Activated CD8-positive, alpha-beta memory T cell treated with anti-CD3 and anti-CD28 coated beads, Interleukin-2, amount 50 U/mL, for 1 hour (primary cell): ENCODE data around the gene FIGNL2.
A peak's percentile ranks its signal among the peaks of the same experiment; 100 is the strongest.
"Not testable (repeated sequence)": the region's sequence is repeated elsewhere in the genome, so short reads cannot be mapped to it uniquely, and the experiment has no call there.

Experiments used
- DNase-seq: peaks from one replicate; pipeline ENCODE4 v3.0.0-alpha.2; 2020; ENCODE audit errors: extremely low read depth

The FIGNL2 gene, protein sequence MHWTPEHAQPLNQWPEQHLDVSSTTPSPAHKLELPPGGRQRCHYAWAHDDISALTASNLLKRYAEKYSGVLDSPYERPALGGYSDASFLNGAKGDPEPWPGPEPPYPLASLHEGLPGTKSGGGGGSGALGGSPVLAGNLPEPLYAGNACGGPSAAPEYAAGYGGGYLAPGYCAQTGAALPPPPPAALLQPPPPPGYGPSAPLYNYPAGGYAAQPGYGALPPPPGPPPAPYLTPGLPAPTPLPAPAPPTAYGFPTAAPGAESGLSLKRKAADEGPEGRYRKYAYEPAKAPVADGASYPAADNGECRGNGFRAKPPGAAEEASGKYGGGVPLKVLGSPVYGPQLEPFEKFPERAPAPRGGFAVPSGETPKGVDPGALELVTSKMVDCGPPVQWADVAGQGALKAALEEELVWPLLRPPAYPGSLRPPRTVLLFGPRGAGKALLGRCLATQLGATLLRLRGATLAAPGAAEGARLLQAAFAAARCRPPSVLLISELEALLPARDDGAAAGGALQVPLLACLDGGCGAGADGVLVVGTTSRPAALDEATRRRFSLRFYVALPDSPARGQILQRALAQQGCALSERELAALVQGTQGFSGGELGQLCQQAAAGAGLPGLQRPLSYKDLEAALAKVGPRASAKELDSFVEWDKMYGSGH

DNA sequence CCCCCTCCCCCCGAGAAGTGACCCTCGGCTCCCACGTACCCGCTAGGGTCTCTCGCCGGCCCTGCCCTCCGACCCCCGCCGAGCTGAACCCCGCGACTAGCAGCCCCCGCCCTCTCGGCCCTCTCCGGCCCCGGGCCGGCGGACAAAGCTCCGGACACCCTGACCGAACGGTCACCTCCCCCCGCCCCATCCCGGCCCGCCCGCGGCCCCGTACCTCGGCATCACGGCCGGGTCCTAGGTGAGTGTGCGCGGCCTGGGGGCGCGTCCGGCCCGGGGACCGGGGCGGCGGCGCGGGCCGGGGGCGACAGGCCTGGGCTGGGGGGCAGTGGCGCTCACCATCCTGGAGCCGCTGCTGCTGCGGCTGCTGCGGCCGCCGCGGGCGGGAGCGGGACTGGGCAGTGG, at the start of gene FIGNL2:
Gene FIGNL2, minus strand, starts transcription at position 393 of the 402 bp plus-strand sequence. CDS start 26,305 bp downstream, outside the sequence.
- no peak for DNase-seq

DNA sequence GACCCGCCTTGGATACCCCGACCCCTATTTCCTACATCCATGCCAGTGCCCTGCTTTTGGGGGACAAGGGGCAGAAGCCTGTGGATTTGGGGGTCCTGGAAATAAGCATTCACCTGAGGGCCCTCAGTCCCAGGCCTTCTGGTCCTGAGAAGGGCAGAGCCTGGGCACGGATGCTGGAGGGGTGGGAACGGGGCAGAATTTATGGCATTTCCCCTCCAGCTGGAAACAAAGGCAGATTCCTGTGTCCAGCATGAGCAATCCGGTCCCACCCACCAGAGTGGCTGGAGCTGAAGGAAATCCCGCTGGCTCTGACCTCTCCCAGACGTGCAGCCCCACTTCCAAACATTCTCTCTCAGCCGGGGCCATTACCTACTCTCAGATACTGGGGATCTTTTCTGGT, 48.7 kb upstream of the FIGNL2 start:
- DNase-seq = no peak

DNA sequence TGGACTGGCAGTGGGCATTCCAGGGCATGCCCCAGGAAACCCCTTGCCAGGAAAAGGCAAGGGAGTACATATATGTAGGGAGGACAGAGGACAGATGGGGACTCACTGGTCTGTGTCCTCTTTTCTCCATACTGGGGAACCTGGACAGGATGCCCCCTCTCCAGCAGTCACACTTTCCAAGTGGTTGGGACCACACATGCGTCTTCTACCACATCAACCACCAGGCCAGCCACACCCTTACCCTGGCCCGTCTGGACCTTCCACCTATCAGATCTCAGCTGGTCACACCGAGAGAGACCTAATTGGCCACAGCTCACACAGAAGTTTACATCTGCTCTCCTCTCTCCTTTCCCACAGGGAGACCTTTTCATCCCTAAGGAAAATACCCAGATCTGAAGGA, 47.7 kb upstream of the FIGNL2 start:
- no peak for DNase-seq

DNA sequence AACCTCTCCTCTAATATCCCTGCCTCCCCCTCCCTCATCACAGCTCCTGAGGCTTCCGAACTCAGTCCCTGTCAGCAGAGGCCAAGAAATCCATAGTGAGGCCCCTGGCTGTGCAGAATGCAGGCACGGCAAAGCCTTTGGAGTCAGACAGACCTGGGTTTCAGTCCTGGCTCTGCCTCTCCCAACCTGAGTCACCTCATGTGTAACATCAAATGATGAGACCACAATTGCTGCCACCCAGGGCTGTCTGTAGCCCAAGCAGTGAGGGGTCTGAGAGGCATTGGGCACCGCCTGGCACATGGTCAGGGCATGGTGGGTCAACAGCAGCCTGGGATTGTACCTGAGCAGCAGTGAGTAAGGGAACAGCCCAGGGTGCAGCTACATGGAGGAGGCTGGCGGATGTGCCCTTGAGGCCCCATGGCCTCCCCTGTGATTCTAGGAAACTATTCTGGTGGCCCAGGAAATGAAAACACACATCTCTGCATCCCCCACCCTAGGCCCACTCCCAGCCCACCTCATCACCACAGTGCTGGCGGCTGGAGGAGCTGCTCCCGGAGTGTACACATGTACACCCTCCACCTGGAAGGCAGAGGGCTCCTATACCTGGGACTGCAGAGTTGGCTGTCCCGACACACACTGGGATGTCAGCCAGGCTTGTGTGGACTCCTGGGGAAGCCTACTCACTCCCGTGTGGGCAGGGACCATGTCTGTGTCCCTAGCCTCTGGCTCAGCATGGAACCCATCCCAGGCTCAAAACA, 47.0 kb upstream of the FIGNL2 start:
- DNase-seq = no peak

DNA sequence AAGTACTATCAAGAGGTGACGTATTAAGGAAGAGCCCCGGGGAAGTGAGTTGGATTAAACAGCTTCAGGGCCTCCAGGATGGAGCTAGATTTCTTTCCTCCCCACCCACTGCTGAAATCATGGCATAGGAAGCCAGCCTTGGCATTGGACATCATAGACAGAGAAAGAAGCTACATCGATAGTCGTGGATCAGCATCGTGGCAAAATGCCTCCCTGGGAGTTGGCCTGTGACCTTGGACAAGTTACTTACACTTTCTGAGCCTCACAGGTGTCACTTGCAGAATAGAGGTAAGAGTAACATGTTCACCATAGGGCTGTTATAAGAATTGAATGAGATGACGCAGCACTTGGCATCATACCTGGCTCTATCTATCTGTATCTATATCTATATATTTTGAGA, 45.3 kb upstream of the FIGNL2 start:
- no peak for DNase-seq

DNA sequence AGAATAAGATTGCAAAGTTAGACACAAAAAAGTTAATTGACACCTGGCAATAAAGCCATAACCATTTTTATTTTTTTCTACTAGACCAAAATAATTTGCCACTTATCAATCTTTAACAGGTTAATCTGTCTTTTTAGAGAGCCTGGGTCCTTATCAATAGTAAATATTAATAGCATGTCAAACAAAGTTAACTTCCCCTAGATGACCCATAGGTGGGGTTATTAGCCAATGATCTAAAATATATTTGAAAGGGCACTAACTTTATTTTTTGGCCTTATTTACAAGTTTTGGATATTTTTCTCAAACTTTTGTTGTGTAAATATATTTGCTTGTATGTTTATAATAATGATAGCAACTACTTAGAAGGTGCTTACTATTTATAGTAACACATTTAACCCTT, 43.3 kb upstream of the FIGNL2 start:
- DNase-seq = no peak

DNA sequence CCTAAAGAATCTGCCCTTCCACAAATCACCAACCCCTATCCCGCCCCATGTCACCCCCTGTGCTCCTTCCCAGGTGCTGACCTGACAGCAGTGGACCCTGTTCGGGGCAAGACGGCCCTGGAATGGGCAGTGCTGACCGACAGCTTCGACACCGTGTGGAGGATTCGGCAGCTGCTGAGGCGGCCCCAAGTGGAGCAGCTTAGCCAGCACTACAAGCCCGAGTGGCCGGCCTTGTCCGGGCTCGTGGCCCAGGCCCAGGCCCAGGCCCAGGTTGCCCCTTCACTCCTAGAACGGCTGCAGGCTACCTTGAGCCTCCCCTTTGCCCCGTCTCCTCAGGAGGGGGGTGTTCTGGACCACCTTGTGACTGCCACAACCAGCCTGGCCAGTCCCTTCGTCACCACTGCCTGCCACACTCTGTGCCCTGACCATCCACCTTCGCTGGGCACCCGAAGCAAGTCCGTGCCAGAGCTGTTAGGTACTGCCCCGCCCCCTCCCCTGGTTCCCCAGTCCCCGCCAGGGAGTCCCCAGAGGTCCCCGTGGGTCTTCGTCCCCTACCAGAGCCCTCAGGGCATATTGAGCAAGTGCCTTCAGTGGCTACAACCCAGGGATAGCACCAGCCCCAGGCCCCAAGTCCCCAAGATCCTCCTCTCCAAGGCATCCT, 42.1 kb upstream of the FIGNL2 start:
- no peak for DNase-seq

DNA sequence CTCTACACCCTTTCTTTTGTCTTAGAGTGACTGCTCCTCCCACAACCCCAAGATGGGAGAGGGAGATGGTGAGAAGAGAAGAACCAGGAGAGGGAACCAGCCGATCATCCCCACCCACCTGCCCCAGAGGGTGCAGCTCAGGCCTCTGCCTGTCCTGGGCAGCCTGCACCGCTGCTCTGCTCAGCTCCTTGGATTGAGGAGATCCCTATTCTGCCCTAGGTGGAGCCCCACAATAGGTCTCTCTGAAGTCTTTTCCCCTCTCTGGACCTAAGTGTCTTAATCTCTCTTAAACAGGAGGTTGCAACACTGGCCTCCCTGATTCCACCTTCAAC, 41.6 kb upstream of the FIGNL2 start:
- DNase-seq = no peak

DNA sequence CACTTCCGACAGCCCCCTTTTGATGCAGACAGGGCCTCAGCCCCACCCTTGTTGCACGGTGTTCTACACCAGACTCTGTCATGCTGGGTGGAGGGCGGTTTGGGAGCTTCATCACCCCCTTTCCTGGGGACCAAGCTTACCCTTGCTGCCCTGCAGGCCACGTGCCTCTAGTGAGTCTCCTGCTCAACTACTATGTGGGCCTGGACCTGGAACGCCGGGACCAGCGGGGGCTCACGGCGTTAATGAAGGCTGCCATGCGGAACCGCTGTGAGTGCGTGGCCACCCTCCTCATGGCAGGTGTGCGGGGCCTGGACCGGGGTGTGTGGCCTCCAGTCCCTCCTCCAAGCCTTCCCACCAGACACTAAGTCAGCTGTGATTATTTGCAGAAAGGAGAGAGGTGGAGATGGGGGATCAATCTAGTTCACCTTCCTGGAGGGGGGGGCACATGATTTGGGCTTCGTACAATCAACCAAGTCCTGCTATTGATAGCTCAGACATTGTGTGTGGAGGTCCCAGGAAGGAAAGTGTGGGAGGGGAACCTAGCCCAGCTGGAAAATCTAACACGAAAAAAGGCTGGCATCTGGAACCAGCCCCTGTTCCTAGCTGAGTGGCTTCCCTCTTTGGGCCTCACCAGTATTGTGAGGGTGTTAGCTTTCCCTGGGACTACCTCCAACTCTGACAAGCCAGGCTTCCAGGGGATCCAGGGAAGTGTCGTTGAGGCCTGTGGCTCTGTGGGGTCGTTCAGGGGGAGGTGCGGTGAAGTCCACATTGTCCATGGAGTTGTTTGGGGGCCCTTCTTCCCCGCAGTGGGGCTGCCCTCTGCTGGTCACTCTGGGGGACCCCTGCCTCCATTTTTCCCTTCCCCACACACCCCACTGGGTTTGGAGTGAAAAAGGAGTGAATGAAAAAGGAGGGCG, 41.0 kb upstream of the FIGNL2 start:
- DNase-seq = no peak

DNA sequence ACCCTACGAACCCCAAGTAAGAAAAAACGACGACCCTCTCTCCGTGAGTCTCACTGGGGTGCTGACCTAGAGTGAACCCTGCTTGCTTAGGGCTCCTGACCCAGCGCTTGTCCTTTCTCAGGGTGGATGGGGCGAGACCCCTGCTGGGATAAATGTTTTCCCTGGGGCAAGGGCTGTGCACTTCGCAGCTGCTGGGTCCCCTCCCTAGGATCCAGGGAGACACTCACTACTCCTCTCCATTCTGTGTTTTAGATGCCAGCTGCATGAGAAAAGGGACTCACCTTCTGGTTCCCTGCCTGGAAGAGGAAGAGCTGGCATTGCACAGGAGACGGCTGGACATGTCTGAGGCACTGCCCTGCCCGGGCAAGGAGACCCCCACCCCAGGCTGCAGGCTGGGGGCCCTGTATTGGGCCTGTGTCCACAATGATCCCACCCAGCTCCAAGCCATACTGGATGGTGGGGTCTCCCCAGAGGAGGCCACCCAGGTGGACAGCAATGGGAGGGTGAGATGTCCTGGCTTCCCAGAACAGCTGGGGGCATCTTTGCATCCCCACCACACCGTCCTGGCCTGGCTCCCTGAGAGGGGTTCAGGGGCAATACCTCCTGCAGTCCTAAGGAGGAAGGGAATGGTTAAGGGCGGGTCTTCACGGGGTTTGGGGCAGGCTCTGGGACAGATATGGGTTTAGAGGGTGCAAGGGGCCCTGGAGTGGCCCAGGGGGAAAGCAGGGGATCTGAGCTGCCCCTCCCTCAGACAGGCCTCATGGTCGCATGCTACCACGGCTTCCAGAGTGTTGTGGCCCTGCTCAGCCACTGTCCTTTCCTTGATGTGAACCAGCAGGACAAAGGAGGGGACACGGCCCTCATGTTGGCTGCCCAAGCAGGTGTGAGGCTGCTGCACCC, 40.0 kb upstream of the FIGNL2 start:
- DNase-seq = no peak

DNA sequence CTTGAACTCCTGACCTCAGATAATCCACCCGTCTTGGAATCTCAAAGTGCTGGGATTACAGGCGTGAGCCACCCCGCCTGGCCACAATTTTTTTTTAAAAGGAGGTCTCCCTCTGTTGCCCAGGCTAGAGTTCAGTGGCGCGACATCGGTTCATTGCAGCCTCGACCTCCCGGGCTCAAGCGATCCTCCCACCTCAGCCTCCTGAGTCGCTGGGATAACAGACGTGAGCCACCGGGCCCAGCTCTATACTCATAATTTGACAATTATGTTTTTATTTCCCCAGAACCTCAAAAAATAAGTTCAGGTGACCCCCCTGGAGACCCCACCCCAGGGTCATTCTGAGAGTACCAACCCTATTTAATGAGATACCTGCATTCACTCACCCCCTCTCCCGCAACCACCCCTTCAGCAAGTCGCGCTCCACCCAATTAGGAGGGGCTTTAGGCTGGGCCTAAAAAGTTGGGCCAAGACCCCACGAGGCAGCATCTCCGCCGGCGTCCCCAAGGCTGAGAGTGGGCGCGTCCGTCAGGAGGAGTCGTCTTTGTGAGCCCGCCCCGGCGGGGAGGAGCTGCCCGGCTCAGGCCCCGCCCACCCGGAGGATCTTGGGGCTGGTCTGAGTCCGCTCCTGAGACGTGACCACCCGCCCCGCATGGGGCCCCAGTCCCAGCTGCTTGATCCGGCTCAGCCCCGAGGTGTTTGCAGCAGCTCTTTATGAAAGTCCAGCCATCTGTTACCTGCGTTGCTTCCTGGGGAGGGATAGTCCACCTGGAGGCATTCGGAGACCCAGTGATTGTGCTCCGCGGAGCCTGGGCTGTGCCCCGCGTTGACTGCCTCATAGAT, 39.2 kb upstream of the FIGNL2 start, which contains the start of gene ANKRD33:
Gene ANKRD33, plus strand, starts transcription at position 628 of the 840 bp plus-strand sequence. Its CDS starts 84 bp downstream, at position 712.
- DNase-seq = no peak

DNA sequence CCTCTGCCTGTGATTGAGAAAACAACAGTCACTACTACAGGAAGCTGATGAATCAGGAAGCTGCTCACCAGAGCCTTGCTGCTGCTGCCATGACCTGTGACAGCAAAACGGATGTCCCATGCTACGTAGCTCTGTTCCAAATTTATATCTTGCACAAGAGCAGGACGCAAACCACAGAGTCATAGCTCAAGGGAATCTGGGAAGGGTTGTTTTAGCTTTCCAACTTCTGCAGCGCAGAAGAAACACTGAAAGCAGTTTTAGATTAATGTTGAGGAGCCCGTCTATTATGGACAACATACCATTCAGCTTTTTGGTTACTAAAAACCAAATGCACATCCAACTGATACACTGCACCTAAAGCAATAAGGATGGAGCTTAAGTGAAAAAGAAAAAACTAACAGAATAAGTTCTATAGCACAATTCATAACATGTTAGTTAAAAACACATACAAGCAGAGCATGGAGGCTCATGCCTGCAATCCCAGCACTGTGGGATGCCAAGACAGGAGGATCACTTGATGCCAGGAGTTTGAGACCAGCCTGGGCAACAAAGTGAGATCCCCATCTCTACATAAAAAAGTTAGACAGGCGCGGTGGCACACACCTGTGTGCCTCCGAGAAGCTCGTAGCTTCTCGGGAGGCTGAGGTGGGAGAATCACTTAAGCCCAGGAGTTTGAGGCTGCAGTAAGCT, 37.6 kb upstream of the FIGNL2 start:
- peak; percentile 11 for DNase-seq

DNA sequence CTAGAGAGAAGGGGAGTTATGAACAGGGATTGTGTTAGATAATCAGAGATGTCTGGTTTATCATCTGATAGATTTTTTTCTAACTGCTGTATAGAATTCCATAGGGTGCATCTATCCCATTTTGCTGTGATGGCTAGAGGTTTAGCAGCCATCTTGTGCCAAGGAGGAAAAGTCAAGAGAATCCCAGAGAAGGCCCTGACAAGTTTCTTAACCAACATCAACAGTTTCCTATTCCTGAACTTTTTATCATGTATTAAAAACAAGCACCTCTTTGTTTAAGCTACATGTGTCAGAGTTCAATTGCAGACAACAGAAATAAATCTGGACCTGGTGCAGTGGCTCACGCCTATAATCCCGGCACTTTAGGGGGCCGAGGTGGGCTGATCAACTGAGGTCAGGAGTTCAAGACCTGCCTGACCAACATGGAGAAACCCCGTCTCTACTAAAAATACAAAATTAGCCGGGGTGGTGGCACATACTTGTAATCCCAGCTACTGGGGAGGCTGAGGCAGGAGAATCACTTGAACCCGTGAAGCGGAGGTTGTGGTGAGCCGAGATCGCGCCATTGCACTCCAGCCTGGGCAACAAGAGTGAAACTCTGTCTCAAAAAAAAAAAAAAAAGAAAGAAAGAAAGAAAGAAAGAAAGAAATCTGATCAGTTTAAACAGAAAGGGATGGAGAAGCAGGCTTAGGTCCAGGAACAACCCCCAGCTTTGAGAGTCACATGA, 36.9 kb upstream of the FIGNL2 start:
- DNase-seq = not testable (repeated sequence)

DNA sequence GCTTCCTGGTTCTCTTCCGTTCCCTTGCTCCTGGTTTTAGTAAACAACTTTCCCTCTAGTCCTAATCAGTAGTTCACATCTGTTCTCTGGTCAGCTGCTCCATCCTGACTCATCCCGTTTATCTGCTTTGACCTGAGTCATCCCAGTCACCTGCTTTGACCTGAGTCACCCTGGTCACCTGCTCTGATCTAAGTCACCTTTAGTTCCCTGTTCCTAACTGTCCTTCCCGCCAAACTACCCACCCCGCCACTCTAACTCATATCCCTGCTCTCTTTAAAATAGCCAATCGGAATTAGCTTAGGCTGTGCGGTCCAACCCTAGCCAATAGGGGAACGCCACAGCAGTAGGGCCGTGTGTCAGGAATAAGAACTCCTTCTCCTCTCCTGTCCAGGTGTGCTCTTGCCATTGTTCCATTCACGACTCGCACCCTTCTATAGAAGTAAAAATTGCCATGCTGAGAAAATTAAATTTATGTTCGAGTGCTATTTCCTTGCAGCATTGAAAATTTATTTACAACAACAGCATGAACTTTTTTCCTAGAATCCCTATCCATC, 36.2 kb upstream of the FIGNL2 start:
- no peak for DNase-seq

DNA sequence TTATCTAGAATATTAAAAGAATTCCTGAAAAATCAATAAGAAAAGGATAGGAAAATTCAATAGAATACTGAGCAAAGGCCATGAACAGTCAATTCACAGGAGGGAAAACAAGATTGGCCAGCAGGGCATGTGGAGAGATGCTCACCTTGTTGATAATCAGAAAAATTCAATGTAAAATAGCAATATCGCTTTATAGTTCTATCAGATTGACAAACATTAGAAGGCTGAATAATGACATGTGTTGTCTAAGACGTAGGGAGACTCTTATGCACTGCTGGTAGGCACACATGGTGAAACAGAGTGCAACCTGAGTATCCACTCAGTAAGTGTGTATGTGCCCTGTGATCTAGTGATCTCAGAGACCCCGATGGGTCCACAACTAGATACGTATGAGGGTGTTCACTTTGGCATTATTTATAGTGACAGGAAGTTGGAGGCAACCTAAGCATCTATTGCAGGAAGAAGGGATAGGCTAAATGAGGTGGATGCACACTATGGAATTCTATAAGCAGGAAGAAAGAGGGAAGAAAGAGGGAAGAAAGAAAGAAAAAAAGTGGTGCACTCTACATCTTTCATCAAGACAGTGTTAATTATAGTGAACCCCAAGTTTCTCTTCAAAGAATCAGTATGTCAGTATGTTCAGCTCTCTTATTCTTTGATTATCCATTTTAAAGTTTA, 35.6 kb upstream of the FIGNL2 start:
- no peak for DNase-seq

DNA sequence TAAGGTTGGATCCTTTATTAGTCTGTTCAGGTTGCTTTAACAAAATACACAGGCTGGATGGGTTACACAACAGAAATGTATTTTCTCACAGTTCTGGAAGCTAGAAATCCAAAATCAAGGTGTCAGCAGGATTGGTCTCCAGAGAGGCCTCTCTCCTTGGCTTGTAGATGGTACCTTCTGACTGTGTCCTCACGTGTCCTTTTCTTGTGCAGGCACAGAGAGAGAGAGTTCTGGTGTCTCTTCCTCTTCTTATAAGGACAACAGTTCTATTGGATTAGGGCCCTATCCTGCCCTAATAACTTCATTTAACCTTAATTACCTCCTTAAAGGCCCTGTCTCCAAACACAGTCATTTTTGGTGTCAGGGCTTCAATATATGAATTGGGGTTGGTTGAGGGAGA, 34.8 kb upstream of the FIGNL2 start:
- no peak for DNase-seq

DNA sequence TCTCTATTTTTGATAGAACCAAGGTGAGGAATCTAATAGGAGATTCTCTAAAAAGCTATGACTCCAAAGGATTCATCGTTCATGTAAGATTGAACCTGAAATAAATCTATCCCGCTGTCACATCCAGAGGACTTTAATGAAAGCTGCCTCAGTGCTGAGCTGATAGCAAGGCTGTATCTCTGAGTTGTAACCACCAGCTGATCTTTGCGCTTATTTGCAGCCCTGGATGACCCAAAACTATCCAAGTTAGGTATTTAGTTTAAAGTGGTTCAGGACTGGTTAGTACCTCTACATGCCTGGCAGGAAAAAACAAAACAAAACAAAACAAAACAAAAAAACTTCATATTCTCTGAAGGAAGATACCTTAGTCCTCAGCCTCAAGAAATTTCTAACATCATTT, 30.6 kb upstream of the FIGNL2 start:
- no peak for DNase-seq
